Common myeloid progenitor, CD34-positive (primary cell): ENCODE measurements around the gene MAFB.

ENCODE experiments used
- CTCF ChIA-PET: fragments of 350-600 bp; sonication (Branson Sonifier 250); formaldehyde crosslinking; loops from one replicate; lab custom pipeline; 2021; ENCODE audit warnings: antibody characterized with exemption; lab: Charles Lee
- POLR2A ChIA-PET: fragments of 350-600 bp; sonication (Branson Sonifier 250); formaldehyde crosslinking; loops from one replicate; lab custom pipeline; 2021; ENCODE audit warnings: antibody characterized with exemption; lab: Charles Lee
- DNase-seq, 3 donors: peaks; one replicate each; pipeline versions ENCODE4 v3.0.0 to v3.0.0-alpha.2; 2013
- H3K27ac ChIP-seq, 2 experiments: 1 replicate in 1 of 2; 2 replicates in 1 of 2; pipeline ENCODE4 v1.7.0; 2013; ENCODE audit warnings: inconsistent platforms in 2 of 2, low read length in 2 of 2, mild to moderate bottlenecking in 2 of 2, low read depth in 1 of 2, moderate library complexity in 1 of 2; ENCODE audit not compliant: severe bottlenecking in 2 of 2, insufficient read depth in 1 of 2, poor library complexity in 1 of 2
- H3K27me3 ChIP-seq, 5 experiments: replicated peaks in 2 of 5; 1 replicate in 3 of 5; 2 replicates in 2 of 5; pipeline versions ENCODE4 v1.6.1 to v1.7.0; 2013; ENCODE audit warnings: low read length in 4 of 5, mild to moderate bottlenecking in 2 of 5, moderate library complexity in 2 of 5, inconsistent platforms in 1 of 5; ENCODE audit not compliant: insufficient read depth in 5 of 5, control insufficient read depth in 4 of 5
- H3K36me3 ChIP-seq, 4 experiments: 1 replicate in 2 of 4; 2 replicates in 2 of 4; pipeline versions ENCODE4 v1.6.1 to v1.7.0; 2013; ENCODE audit warnings: low read length in 3 of 4, control low read depth in 1 of 4, mild to moderate bottlenecking in 1 of 4; ENCODE audit not compliant: control insufficient read depth in 4 of 4, insufficient read depth in 4 of 4
- H3K4me1 ChIP-seq, 4 experiments: 1 replicate in 3 of 4; 2 replicates in 1 of 4; pipeline versions ENCODE4 v1.6.1 to v1.7.1; 2013; ENCODE audit warnings: low read length in 3 of 4, mild to moderate bottlenecking in 3 of 4, control low read depth in 1 of 4, inconsistent platforms in 1 of 4, moderate library complexity in 1 of 4; ENCODE audit not compliant: control insufficient read depth in 4 of 4, insufficient read depth in 4 of 4; ENCODE audit errors: control extremely low read depth in 1 of 4
- H3K4me3 ChIP-seq, 7 experiments: 1 replicate in 4 of 7; 2 replicates in 3 of 7; pipeline versions ENCODE4 v1.5.1 to v1.7.0; 2013; ENCODE audit warnings: mild to moderate bottlenecking in 7 of 7, low read length in 6 of 7, moderate library complexity in 6 of 7, inconsistent platforms in 2 of 7, low read depth in 2 of 7, control low read depth in 1 of 7; ENCODE audit not compliant: insufficient read depth in 4 of 7, control insufficient read depth in 1 of 7; ENCODE audit errors: extremely low read depth in 1 of 7
- H3K9me3 ChIP-seq, 5 experiments: 1 replicate in 4 of 5; 2 replicates in 1 of 5; pipeline versions ENCODE4 v1.6.1 to v1.7.1; 2013; ENCODE audit warnings: low read length in 4 of 5, mild to moderate bottlenecking in 2 of 5, inconsistent platforms in 1 of 5, low read depth in 1 of 5, moderate library complexity in 1 of 5; ENCODE audit not compliant: control insufficient read depth in 4 of 5, insufficient read depth in 2 of 5; ENCODE audit errors: control extremely low read depth in 1 of 5
- WGBS: methylation state at CpG from one replicate; pipeline ENCODE4 v1.1.5; 2013; ENCODE audit not compliant: insufficient coverage; 5-methylcytosine and 5-hydroxymethylcytosine counted together

Gene MAFB

DNA sequence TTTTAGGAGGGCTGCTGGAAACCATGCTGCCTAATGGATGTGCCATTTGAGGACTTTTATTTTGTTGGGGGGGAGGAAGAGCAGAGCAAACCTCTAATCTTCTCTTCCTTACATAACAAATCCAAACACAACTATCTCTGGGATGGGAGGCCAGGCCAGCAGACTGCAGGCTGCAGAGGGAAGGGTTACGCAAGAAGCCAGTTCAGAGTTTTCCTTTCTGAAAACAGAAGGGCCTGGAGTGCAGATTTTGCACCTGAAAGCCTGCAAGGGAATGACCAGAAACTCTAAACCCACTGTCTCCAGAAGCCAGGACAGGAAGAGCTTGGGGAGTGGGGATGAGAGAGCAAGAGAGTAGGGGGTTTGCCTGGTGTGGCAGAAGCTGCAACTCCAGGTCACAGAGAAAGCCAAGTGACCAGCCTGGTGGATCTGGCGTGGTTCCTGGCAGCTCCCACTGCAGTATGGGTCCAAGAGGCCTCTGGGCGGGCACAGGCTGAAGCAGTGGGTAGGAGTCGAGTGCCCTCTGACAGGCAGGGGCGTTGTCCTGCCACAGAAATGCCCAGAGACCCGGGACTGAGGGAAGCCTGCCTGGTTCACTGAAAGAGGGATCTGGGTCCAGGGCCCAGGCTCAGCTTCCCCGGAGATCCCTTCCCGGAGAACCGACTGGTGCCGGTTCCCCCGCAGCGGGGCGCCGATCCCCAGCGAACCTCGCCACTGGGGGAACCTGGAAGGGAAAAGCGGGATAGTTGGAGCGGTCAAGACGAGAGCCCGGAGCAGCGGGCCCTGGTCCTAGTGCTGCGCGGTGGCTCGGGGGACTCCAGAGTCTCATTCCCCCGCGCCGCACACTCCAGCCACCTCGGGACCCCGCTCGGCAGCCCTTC is 6.7 kb downstream of the MAFB start:
- Histone ChIP-seq H3K9me3 (no peaks in the 10 kb centered on the region), H3K36me3 (no peaks in the 10 kb centered on the region), H3K4me3 (peak overlapping the region in 1 of 7 experiments; percentile 10), H3K27ac (no peak overlapping the region), H3K4me1 (peaks cover 0 to 16% (median 8%) of the 10 kb centered on the region in 4 experiments), H3K27me3 (peaks cover 12 to 97% (median 63%) of the 10 kb centered on the region in 5 experiments)
- POLR2A ChIA-PET = no interaction called here
- CTCF ChIA-PET = no interaction called here
- WGBS = 15% methylated on average over 28 of the region's 30 CpGs
- DNase-seq = no peak

GRCh38 chr20:40681684-40682083 is 7.4 kb downstream of the MAFB start:
- Histone ChIP-seq H3K27me3 (peaks cover 11 to 93% (median 57%) of the 10 kb centered on the region in 5 experiments), H3K27ac (no peak overlapping the region), H3K4me3 (no peak overlapping the region), H3K9me3 (no peaks in the 10 kb centered on the region), H3K4me1 (peaks cover 0 to 14% (median 7%) of the 10 kb centered on the region in 4 experiments), H3K36me3 (no peaks in the 10 kb centered on the region)
- POLR2A ChIA-PET = no interaction called here
- no peak for DNase-seq
- WGBS = 68% methylated on average over 13 of the region's 13 CpGs
- CTCF ChIA-PET = no interaction called here

DNA sequence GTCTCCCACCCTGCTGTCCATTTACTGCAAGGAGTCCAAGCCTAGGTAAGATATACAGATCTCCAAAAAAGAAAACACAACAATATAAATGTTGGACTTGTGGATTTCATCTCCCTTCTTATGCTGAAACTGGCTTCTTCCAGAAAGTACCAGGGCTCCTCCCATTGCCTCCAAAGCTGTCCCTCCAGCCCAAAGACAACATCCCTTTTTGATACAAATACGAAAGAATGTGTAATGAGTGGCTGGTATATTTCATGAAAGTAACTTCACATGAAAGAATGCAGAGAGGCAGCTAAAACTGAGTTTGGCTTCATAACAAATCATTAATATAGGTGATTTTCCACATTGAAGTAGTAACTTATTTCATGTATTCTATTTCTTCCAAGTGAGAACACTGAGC is 7.9 kb downstream of the MAFB start:
- WGBS = no CpG with 5 or more reads among the region's 1 CpG
- CTCF ChIA-PET = no interaction called here
- Histone ChIP-seq H3K9me3 (no peaks in the 10 kb centered on the region), H3K27ac (no peak overlapping the region), H3K4me1 (peaks cover 0 to 14% (median 7%) of the 10 kb centered on the region in 4 experiments), H3K27me3 (peaks cover 6 to 91% (median 52%) of the 10 kb centered on the region in 5 experiments), H3K36me3 (no peaks in the 10 kb centered on the region), H3K4me3 (no peak overlapping the region)
- POLR2A ChIA-PET = no interaction called here
- no peak for DNase-seq

GRCh38 chr20:40680161-40680959 is 8.7 kb downstream of the MAFB start:
- Histone ChIP-seq H3K36me3 (no peaks in the 10 kb centered on the region), H3K9me3 (no peaks in the 10 kb centered on the region), H3K27ac (no peak overlapping the region), H3K27me3 (peaks cover 4 to 91% (median 45%) of the 10 kb centered on the region in 5 experiments), H3K4me3 (no peak overlapping the region), H3K4me1 (peaks cover 0 to 14% (median 7%) of the 10 kb centered on the region in 4 experiments)
- POLR2A ChIA-PET = no interaction called here
- 88% methylated on average over 2 of the region's 2 CpGs for WGBS
- CTCF ChIA-PET = interaction anchor here (2.2 kb wide), 1 partner anchor 10 kb away, joined by 6 read pairs; no protein-coding TSS in a partner anchor
- DNase-seq = no peak

DNA sequence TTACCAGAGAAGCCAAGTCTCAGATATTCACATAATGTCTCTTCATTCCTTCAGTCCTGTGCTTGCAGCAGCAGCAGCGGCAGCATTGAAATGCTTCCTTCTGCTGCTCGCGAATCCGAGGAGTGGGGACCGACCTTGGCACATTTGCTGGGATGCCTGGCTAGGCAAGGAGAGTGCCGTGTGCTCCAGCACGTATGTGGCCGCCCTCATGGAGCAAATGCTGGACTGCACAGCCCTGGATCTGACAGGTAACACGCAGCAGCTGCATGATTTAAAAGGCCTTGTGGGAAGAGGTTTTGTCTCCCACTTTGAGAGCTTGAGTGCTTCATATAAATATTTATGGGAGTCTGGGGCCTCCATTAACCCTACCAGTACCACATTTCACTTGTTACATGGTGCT is 9.9 kb downstream of the MAFB start:
- no peak for DNase-seq
- peaks cover 5 to 88% (median 37%) of the 10 kb centered on the region in 5 experiments for H3K27me3 ChIP-seq
- H3K4me3 ChIP-seq = no peak overlapping the region
- CTCF ChIA-PET = interaction anchor here (2.2 kb wide), 1 partner anchor 11 kb away, joined by 6 read pairs; no protein-coding TSS in a partner anchor
- H3K4me1 ChIP-seq = peaks cover 0 to 14% (median 7%) of the 10 kb centered on the region in 4 experiments
- H3K9me3 ChIP-seq = no peaks in the 10 kb centered on the region
- H3K36me3 ChIP-seq = no peaks in the 10 kb centered on the region
- WGBS = 70% methylated on average over 8 of the region's 9 CpGs
- POLR2A ChIA-PET = no interaction called here
- H3K27ac ChIP-seq = no peak overlapping the region

- Histone ChIP-seq H3K36me3 (no peaks in the 10 kb centered on the region), H3K27ac (no peak overlapping the region), H3K4me3 (no peak overlapping the region), H3K9me3 (no peaks in the 10 kb centered on the region), H3K27me3 (peaks cover 7 to 88% (median 37%) of the 10 kb centered on the region in 5 experiments), H3K4me1 (peaks cover 0 to 9% (median 6%) of the 10 kb centered on the region in 4 experiments)
- DNase-seq = no peak
- WGBS = 0% methylated on average over 1 of the region's 3 CpGs
- ChIA-PET POLR2A (no interaction called here), CTCF (interaction anchor here (2.2 kb wide), 1 partner anchor 12 kb away, joined by 6 read pairs; no protein-coding TSS in a partner anchor)
These were observed 10.7 kb downstream of the MAFB start for GRCh38 chr20:40678286-40678875.
